Psoas muscle (tissue), 8 donors: Measurements from ENCODE around the gene PPP1R3F. TPM values are rescaled to one million over a fixed set of nuclear protein-coding genes. Genes with fewer than 3 reads are reported as not detected.

Experiments
- ATAC-seq, 4 donors: fragments of 200-7000 bp; cut with Tn5 transposase; one replicate each; pipeline ENCODE4 v1.9.1; 2020; ENCODE audit warnings: moderate library complexity in 3 of 4, mild to moderate bottlenecking in 2 of 4
- DNase-seq, 2 donors: peaks; one replicate each; pipeline ENCODE4 v3.0.0-alpha.2; 2020
- H3K27ac ChIP-seq: fragments of 200-600 bp; one replicate; pipeline ENCODE4 v1.8.0; 2022
- H3K27me3 ChIP-seq, 3 donors: fragments of 200-600 bp in 1 of 3; one replicate each; pipeline versions ENCODE4 v1.6.1 to v1.8.0; 2013 to 2022; ENCODE audit warnings: low read length in 2 of 3, mild to moderate bottlenecking in 2 of 3, moderate library complexity in 1 of 3; ENCODE audit not compliant: insufficient read depth in 3 of 3
- H3K36me3 ChIP-seq, 2 donors: fragments of 200-600 bp in 1 of 2; one replicate each; pipeline versions ENCODE4 v1.6.1 to v1.8.0; 2013 to 2022; ENCODE audit warnings: low read depth in 1 of 2, mild to moderate bottlenecking in 1 of 2, moderate library complexity in 1 of 2; ENCODE audit not compliant: insufficient read depth in 1 of 2
- H3K4me1 ChIP-seq: fragments of 200-600 bp; one replicate; pipeline ENCODE4 v1.8.0; 2022
- H3K4me3 ChIP-seq: fragments of 200-600 bp; one replicate; pipeline ENCODE4 v1.8.0; 2022; ENCODE audit warnings: mild to moderate bottlenecking
- H3K9me3 ChIP-seq: fragments of 200-600 bp; one replicate; pipeline ENCODE4 v1.8.0; 2022
- CTCF ChIP-seq: fragments of 200-600 bp; IDR thresholded peaks from one replicate; pipeline ENCODE4 v1.8.0; 2022; ENCODE audit warnings: antibody characterized with exemption
- WGBS, 3 donors: extraction: QIAGEN DNeasy Blood & Tissue Kit; methylation state at CpG; one replicate each; pipeline versions ENCODE4 v1.1.6 to v1.1.7; 2013; 5-methylcytosine and 5-hydroxymethylcytosine counted together
- intact Hi-C, 2 donors: fragments of 100-400 bp; cut with DNase I; formaldehyde crosslinking; loops; one replicate each; pipeline versions ENCODE4 v1.11.0 to v1.14.2; 2022
- polyA plus RNA-seq, 3 donors: library from polyadenylated mRNA; stranded (reverse); fragments of 200-250 nt; gene quantifications; one replicate each; pipeline ENCODE4 v1.2.3, GENCODE V29; 2013
- total RNA-seq, 4 donors: library from RNA; stranded (reverse); fragmentation: NEBNext Ultra II Directional in 2 of 4; extraction: Animal tissue kit (Norgen Biotek cat#: 25700) in 2 of 4; gene quantifications; one replicate each; pipeline versions ENCODE4 v1.2.1 to v1.2.4, GENCODE V29; 2021 to 2023
- donor health status: healthy with polysubstance abuse.
- donor health status: DM: no; HTN: no; CAD: no; lungs with moderate emphysema.
- donor health status: Bipolar disorder and iron deficiency.
- donor health status: healthy.
- donor health status: DM: yes; HTN: yes; CAD: no.
- donor health status: DM: no; HTN: no; CAD: no.
- donor health status: DM: no; HTN: no; CAD: no.
- donor health status: DM: yes; HTN: yes; CAD: no.

Gene PPP1R3F
- total and polyA plus RNA-seq, 7 donors, result 13.9 to 29.8 (median 24.2) TPM

GRCh38 chrX:49277535-49277830 is 7.9 kb downstream of the PPP1R3F start:
- peak overlapping the region; percentile 3 for H3K27ac ChIP-seq
- H3K9me3 ChIP-seq, result no peaks in the 10 kb centered on the region
- no peak for DNase-seq
- H3K4me3 ChIP-seq, result no peak overlapping the region
- H3K4me1 ChIP-seq, result no peaks in the 10 kb centered on the region
- no peak for TF ChIP-seq CTCF
- peaks cover 0 to 4% (median 0%) of the 10 kb centered on the region in 3 donors for H3K27me3 ChIP-seq
- intact Hi-C loops, result no loop called here
- H3K36me3 ChIP-seq, result no peaks in the 10 kb centered on the region
- WGBS, 3 donors, result 70 to 85% (median 75%) methylated on average over 3 of the region's 3 CpGs
- no peak for ATAC-seq

- TF ChIP-seq CTCF, result no peak
- no peaks in the 10 kb centered on the region for H3K36me3 ChIP-seq
- intact Hi-C loops, result no loop called here
- H3K9me3 ChIP-seq, result no peaks in the 10 kb centered on the region
- H3K27ac ChIP-seq, result no peak overlapping the region
- WGBS, 3 donors, result 84 to 93% (median 87%) methylated on average over 3 of the region's 3 CpGs
- no peaks in the 10 kb centered on the region for H3K4me1 ChIP-seq
- ATAC-seq (no peak), DNase-seq (no peak)
- H3K4me3 ChIP-seq, result no peak overlapping the region
- H3K27me3 ChIP-seq, result peaks cover 0 to 4% (median 0%) of the 10 kb centered on the region in 3 donors
Observed at GRCh38 chrX:49278081-49278480, 8.5 kb downstream of the PPP1R3F start.

- H3K9me3 ChIP-seq, result no peaks in the 10 kb centered on the region
- peaks cover 0 to 8% (median 0%) of the 10 kb centered on the region in 3 donors for H3K27me3 ChIP-seq
- intact Hi-C loops, result no loop called here
- H3K4me3 ChIP-seq, result no peak overlapping the region
- no peak for TF ChIP-seq CTCF
- DNase-seq, result no peak
- H3K27ac ChIP-seq, result no peak overlapping the region
- ATAC-seq, result peak in 1 of 4 donors; percentile 21
- H3K4me1 ChIP-seq, result no peaks in the 10 kb centered on the region
- no peaks in the 10 kb centered on the region for H3K36me3 ChIP-seq
- WGBS, 3 donors, result 47 to 51% (median 49%) methylated on average over 10 to 11 of the region's 11 CpGs
Observed at GRCh38 chrX:49282647-49283011, 13.0 kb downstream of the PPP1R3F start.

- intact Hi-C loops, result no loop called here
- Histone ChIP-seq H3K4me1 (no peaks in the 10 kb centered on the region), H3K27ac (no peak overlapping the region), H3K27me3 (peaks cover 0 to 8% (median 0%) of the 10 kb centered on the region in 3 donors), H3K4me3 (no peak overlapping the region), H3K9me3 (no peaks in the 10 kb centered on the region), H3K36me3 (no peaks in the 10 kb centered on the region)
- WGBS, 3 donors, result 66 to 98% (median 97%) methylated on average over 3 of the region's 3 CpGs
- no peak for TF ChIP-seq CTCF
- DNase-seq, result no peak
- no peak for ATAC-seq
Observed at GRCh38 chrX:49284212-49284611, 14.6 kb downstream of the PPP1R3F start.

- WGBS, 3 donors, result 80 to 95% (median 93%) methylated on average over 11 to 18 of the region's 18 CpGs
- H3K4me1 ChIP-seq, result no peaks in the 10 kb centered on the region
- ATAC-seq, result no peak
Observed at GRCh38 chrX:49286136-49286535, 16.5 kb downstream of the PPP1R3F start.

More at GRCh38 chrX:49286136-49286535, 16.5 kb downstream of the PPP1R3F start:
- Histone ChIP-seq H3K27ac (no peak overlapping the region), H3K9me3 (no peaks in the 10 kb centered on the region), H3K4me3 (no peak overlapping the region), H3K27me3 (peaks cover 0 to 8% (median 0%) of the 10 kb centered on the region in 3 donors), H3K36me3 (no peaks in the 10 kb centered on the region)
- intact Hi-C loops, result no loop called here
- no peak for TF ChIP-seq CTCF
- DNase-seq, result no peak
